NCI-H2196 (cell line): ENCODE results near the gene CDCA3.

Experiments used
- DNase-seq: peaks from one replicate; lab custom pipeline; 2025; ENCODE audit not compliant: unreplicated experiment; lab: John Stamatoyannopoulos, UW

CDCA3 gene

DNA sequence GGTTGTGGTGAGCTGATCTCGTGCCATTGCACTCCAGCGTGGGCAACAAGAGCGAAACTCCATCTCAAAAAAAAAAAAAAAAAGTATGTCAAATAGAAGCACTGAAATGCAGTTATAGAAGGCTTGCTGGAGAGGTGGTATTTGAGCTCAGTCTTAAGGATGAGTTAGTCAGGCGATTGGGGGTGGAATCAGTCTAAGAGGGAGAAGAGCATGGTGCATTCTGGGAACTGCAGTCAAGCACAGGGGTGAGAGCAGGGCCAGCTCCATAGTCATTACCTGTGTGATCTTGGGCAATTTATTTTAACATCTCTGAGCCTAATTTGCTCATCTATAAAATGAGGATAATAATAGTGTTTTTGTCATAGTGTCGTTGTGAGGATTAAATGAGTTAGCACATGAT lies 16.2 kb downstream of the CDCA3 start:
- DNase-seq: no peak

DNA sequence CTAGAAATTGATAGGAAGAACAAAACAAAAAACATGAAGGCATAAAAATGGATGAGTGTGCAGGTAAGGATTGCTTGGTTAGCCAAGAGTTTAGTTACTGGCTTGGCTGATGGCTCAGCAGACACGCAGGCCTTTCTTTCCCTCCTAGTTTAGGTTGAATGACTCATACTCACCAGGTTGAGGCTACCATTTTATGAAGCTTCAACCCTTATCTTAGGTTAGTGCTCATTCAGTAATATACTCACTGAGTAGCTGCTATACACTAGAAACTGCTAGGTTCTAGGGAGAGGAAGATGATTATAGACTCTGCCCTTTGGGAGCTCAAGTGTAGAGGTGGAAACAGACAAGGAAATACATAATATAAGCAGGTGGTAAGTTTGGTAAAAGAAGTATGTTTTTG lies 16.8 kb downstream of the CDCA3 start:
- DNase-seq: no peak

DNA sequence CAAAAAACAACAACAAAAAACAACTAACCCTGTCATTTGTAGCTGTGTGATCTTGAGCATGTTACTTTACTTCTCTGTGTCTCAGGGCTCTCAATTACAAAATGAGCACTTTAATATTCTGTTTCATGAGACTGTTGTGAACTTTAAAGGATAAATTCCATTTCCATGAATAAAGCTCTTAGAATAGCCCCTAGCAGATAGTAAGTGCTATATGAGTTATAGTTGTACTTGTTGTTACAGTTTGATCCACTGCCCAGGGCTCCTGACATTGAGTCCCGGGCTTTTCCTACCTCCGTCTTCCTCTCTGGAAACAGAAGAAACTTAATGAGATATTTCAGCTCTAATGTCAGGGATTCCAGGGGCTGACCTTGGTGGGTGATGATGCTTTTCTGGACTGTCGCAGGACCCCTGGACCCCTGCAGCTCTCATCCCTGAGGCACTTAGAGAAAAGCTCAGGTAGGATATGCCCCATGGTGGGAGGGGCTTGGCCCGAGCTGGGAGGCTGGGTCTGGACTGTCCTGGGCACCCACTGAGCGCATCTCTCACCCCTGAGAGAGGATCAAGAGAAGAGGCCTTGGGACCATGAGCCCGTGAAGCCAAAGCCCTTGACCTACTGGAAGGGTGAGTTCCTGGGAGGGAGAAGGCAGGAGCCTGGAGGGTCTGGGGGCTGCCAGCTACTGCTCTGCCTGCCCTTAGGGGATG lies 17.7 kb downstream of the CDCA3 start:
- no peak for DNase-seq

DNA sequence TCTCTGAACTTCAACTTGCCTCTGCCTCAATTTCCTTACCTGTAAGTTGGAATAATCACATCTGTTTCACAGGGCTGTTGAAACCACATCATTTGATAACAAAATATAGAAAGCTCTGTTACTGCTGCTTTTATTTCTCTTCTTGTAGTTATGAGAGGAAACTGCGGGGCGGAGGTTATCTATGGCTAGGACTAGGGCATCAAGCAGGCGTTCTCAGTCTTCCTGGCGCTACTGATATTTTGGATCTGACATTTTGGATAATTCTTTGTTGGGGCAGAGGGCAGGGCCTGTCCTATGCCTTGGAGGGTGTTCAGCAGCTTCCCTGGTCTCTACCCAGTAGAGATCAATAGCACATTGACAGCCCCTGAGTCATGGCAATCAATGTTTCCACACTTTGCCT lies 19.0 kb downstream of the CDCA3 start:
- no peak for DNase-seq

DNA sequence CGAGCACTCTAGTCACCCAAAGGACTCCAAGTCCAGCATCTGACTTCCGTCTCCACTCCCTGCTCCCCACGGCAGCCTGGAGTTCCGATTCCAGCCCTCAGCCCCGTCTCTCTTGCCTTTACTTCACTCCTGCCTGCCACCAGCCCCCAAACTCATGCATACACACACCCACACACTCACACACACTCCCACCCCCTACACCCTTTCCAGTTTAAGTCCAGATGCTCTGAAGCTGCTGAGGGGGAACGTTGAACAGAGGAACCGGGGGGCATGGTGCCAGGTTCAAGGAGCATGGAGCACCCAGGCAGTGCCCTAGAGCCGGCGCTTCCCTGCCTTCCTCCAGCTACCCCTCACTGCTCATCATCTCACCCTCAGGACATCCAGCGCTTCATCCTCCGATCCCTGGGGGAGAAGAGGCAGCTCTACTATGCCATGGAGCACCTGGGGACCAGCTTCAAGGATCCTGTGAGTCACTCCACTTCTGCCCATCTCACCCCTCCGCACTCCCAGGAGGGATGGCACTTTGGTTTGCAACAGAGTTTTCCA lies 19.6 kb downstream of the CDCA3 start:
- no peak for DNase-seq

DNA sequence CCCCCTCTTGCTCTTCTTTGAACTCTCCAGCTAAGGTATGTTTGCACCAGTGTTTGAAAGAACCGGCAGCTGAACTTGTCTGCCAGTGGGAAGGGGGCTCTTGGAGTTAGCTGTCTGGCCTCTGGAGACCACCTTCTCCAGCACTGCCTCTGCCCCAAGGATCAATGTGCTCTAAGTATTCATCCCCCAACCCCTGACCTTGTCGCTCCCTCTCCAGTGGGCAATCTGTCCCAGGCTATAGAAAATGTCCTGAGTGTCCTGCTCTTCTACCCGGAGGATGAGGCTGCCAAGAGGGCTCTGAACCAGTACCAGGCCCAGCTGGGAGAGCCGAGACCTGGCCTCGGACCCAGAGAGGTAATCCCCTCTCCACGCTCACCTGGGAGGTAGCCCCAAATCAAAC lies 20.1 kb downstream of the CDCA3 start:
- DNase-seq: no peak

DNA sequence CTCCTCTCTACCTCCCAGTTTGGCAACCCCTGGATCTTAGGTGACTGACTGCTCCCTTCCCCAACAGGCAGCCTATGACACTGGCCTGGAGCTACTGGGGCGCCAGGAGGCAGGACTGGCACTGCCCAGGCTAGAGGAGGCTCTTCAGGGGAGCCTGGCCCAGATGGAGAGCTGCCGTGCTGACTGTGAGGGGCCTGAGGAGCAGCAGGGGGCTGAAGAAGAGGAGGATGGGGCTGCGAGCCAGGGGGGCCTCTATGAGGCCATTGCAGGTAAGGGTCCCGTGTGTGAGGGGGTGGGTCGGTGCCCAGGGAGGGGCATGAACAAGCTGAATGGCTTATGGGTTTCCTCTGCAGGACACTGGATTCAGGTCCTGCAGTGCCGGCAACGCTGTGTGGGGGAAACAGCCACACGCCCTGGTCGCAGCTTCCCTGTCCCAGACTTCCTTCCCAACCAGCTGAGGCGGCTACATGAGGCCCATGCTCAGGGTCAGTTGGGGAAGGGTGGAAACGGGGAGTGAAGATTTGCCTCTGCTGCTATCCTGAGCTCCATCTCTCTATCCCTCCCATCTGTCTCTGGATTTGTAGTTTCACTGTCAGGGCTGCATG lies 20.7 kb downstream of the CDCA3 start:
- no peak for DNase-seq

DNA sequence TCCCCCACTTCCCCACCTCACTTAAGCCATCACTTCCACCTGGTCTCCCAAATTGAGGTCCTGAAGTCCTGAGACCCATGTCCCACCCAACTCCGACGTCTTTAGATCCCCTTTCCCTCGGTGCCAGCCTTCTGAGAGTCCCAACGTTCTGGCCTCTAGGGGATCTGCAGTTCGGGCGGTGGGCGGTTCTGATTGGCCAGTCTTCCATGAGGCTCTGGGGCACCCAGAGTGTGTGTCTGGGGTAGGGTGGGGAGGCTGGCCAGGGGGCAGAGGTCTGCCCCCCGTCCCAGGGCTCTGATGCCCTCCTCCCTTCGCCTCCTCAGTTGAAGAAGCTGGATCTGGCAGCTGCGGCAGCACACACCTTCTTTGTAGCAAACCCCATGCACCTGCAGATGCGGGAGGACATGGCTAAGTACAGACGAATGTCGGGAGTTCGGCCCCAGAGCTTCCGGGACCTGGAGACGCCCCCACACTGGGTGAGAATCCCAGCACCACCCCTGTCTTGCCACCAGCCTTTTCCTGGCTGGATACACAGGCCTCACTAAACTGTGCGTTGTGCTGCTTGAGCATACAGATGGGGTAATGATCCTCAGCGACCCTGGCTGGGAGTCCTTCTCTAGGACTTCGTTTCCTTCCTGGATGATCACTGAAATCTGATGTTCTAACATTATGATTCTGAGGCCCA lies 21.4 kb downstream of the CDCA3 start:
- peak; percentile 34 for DNase-seq

DNA sequence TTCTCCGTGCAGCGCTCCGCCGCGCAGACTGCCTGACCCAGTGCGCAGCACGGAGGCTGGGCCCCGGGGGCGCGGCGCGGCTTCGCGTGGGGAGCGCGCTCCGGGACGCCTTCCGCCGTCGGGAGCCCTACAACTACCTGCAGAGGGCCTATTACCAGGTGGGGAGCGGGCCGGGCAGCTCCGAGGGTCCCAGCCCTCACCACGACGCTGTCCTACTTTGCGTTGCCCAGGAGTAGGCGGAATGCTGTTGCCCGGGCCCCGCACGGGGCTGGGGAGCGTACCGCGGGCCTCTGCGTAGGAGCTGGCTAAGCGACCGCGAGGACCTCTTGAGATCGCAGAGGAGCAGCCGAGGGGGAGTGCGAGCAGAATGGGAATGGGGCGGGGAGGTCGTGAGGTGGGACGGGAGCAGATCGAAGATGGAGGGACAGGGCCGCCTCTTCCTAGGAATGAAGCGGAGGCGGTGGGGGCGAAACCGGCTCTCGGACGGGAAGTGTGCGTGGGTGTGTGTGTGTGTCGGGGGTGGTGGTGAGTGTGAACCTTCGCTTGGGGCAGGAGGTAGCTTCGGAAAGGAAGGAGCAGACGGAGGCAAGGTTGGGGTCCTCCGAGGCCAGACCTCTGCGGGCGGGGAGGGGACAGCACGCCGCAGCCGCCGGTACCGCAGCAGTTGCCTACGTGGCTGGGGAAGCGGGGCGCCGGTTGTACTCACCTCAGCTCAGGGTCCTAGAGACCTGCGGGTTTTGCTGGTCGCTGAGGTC lies 22.1 kb downstream of the CDCA3 start:
- peak; percentile 34 for DNase-seq

DNA sequence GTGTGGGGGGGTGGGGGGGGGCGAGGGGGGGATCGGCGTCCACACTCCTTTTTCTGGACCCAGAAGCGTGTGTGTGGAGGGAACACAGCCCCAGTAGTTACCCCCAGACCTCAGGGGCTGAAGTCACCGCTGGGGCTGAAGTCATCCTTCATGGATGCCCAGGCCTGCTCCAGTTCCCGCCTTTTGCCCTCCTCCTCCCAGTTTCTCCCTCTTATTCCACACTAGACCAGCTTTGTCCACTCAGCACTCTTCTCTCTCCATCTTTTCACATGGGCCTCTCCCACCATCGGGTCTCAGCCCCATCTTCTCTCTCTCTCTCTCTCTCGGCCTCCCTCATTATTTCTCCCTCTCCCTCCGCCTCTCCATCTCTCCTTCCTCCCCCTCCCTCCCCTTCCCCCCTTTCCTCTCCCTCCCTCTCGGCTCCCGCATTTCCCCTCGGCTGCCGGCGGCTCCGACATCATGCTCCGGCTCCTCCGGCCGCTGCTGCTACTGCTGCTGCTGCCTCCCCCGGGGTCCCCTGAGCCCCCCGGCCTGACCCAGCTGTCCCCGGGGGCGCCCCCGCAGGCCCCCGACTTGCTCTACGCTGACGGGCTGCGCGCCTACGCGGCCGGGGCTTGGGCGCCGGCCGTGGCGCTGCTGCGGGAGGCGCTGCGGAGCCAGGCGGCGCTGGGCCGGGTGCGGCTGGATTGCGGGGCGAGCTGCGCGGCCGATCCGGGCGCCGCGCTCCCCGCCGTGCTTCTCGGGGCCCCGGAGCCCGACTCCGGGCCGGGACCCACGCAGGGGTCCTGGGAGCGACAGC lies 22.9 kb downstream of the CDCA3 start, which contains the start of gene P3H3:
TSS of gene P3H3 (plus strand) at position 426 of the 799 bp plus-strand sequence. CDS start at position 460, 34 bp downstream.
- peak; percentile 41 for DNase-seq

DNA sequence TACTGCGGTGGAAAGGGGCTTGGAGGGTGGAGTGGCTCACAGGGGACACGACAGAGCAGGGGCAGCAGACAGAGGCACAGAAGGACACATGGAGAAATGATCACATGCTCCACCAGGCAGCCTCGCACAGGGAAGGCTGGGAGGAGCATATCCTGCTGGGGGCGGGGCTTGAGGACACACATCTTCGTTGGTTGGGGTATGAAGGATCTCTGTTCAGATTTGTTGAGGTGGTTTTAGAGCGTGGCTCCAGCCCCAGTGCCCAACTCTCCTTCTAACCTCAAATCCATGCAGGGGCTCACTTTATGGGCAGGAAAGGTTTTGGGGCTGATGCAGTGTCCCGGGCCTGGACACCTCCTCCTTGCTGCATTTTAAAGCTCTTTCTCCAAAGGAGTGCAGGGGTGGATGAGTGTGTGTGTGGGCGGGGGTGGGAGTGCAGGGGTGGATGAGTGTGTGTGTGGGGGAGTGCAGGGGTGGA lies 23.6 kb downstream of the CDCA3 start:
- DNase-seq: peak; percentile 60

DNA sequence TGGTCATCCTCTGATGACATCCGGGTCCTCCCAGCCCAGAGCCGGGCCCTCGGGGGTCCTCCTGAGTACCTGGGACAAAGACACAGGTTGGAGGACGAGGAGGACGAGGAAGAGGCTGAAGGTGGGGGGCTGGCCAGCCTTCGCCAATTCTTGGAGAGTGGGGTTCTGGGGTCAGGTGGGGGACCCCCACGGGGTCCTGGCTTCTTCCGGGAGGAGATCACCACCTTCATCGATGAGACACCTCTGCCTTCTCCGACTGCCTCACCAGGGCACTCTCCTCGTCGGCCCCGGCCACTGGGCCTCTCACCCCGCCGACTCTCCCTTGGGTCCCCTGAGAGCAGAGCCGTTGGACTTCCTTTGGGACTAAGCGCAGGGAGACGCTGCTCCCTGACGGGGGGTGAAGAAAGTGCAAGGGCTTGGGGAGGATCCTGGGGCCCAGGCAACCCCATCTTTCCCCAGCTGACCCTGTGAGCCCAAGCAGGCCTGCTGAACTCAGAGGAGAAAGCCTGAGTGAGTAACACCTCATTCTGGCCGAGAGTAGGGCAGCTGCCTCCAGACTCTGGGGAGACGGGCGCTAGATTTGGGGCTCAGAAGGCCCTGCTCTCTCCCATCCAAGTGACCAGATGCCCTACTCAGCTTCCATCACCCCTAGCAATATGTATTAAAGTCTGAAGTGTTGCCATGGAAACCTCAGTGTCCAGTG lies 24.2 kb downstream of the CDCA3 start:
- no peak for DNase-seq

DNA sequence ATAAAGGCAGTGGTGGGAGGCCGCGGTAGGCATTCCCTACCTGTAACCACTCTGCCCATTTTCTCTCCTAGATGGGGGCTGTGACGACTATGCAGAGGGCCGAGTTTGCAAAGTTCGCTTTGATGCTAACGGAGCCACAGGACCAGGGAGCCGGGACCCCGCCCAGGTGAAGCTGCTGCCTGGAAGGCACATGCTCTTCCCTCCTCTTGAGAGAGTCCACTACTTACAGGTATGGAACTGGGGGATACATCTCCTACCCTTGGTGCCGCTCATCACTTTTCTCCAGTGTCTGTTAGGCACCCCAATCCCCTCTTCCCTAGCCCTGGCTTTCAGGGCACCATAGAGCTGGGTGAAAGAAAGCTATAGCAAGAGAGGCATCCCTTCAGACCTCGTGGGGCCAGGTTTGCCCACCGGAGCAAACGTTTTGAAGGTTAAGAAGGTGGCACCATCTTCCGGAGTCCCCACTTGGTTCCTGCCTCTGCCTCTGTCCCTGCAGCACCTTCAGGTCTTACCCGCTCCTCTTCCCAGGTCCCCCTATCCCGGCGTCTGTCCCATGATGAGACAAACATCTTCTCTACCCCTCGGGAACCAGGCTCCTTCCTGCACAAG lies 24.9 kb downstream of the CDCA3 start:
- DNase-seq: no peak

DNA sequence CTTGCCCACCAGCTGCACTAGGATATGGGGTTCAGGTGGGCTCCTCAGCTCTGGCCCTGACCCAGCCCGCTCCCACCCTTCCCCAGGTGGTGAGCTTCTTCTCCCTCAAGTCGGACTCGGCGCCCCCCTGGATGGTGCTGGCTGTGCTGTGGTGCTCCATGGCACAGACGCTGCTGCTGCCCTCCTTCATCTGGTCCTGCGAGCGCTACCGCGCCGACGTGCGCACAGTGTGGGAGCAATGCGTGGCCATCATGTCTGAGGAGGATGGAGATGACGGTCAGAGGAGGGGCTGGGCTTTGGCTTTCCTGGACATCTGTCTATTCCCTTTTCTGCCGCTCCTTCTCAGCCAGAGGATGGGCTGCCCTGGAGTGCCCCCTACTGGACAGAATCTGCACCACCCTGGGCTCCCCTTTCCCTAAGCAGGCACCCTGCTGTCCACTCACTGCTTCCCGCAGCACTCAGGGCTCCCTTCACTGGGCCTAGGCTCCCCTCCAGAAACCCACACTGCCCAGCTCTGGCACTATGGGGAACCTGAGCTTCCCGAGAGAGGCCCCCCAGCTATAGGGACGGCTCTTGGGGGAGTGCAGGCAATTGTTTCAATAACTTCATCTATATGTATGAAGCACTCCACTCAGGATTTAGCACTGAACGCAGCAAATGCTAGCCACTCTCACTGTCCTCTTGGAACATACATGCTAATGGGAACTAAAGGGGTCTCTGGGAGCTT lies 25.5 kb downstream of the CDCA3 start:
- peak; percentile 75 for DNase-seq

DNA sequence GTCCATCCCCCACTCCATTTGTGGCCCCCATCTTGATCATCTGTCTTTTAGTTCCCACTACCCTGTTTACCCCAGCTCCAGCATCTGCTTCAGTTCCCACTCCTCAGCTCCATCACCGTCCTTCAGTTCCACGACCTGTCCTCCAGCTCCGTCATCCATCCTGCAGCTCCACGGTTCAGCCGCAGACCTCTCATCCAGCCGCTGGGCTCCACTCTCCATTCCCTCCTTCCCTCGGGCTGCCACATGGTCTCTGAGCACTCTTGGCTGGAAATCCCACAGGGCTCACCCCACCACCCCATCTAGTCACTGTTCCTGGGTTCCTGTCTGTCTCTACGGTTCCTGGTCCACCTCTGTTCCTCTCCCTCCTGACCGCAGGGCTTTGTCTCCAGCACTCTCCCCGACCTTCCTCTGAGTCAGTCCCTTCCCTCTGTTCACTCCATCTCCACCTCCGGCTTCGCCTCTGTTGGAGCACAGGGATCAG lies 26.1 kb downstream of the CDCA3 start:
- no peak for DNase-seq

DNA sequence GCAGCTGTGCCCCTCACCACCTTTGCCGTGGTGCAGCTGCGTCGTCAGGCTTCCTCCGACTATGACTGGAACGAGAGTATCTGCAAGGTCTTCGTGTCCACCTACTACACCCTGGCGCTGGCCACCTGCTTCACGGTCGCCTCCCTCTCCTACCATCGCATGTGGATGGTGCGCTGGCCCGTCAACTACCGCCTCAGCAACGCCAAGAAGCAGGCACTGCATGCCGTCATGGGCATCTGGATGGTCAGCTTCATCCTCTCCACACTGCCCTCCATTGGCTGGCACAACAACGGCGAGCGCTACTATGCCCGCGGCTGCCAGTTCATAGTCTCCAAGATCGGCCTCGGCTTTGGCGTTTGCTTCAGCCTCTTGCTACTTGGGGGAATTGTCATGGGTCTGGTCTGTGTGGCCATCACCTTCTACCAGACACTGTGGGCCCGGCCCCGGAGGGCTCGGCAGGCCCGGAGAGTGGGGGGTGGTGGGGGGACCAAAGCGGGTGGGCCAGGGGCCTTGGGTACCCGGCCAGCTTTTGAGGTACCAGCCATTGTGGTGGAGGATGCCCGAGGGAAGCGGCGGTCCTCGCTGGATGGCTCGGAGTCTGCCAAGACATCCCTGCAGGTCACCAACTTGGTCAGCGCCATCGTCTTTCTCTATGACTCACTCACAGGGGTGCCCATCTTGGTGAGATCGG lies 26.9 kb downstream of the CDCA3 start:
- DNase-seq: no peak

DNA sequence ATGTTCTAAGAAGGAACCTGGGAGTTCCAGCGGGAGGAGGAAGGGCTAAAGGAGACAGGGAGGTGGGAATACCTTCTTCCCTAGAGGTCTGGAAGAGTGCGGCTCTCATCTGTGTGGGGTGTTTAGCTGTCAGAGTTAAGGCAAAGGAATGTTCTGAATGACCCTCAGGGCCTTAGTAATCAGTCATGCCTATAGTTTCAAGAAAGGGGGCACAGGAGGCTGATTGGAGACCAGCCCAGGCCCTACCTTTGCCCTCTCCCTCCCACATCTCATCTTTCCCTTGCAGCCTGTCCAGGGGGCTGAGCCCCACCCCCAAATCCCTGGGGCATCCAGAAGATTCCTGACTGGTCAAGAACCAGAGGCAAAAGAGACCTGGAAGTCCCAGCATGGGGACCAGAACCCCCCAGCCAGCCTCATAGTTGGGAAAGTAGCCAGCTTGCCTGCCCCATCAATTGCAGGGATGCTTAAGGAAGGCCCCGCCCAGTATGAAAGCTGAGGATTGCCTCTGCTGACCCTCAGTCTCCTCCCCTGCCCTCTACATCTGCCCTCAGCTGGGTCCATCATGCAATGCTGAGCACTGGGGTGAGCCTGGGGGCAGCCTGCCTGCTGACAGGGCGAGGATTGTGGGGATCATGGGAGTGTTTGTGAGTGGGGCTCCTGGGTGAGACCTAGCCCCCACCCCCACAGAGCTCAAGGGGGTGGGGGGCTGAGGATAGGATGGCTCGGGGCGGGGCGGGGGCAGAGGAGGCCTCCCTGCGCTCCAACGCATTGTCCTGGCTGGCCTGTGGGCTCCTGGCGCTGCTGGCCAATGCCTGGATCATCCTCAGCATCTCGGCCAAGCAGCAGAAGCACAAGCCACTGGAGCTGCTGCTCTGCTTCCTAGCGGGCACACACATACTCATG lies 27.7 kb downstream of the CDCA3 start:
- DNase-seq: no peak
